GM18502 (cell line): ENCODE results near the gene LHX4.

Source experiments
- ATAC-seq: cut with Tn5 transposase; IDR thresholded peaks from one replicate; pipeline ENCODE4 v1.9.1; 2021; ENCODE audit warnings: mild to moderate bottlenecking; ENCODE audit not compliant: unreplicated experiment, poor library complexity

LHX4 gene

GRCh38 chr1:180268556-180269075, 38.6 kb downstream of the LHX4 start:
- ATAC-seq = no peak

- no peak for ATAC-seq
These were observed 39.8 kb downstream of the LHX4 start for GRCh38 chr1:180269645-180270529.

GRCh38 chr1:180270530-180271271, 40.6 kb downstream of the LHX4 start:
- ATAC-seq = no peak

- no peak for ATAC-seq
These were observed 41.5 kb downstream of the LHX4 start for GRCh38 chr1:180271272-180272255.

GRCh38 chr1:180272395-180272794, 42.3 kb downstream of the LHX4 start:
- ATAC-seq = no peak

- ATAC-seq = no peak
These were observed 43.0 kb downstream of the LHX4 start for GRCh38 chr1:180273066-180273465.

GRCh38 chr1:180274221-180274620, 44.2 kb downstream of the LHX4 start:
- ATAC-seq = no peak

GRCh38 chr1:180275726-180276125, 45.7 kb downstream of the LHX4 start:
- ATAC-seq = no peak

- ATAC-seq = no peak
These were observed 47.6 kb downstream of the LHX4 start for GRCh38 chr1:180277476-180278193.

- no peak for ATAC-seq
These were observed 48.1 kb downstream of the LHX4 start for GRCh38 chr1:180278194-180278515.

- ATAC-seq = peak; percentile 54
These were observed 48.7 kb downstream of the LHX4 start for GRCh38 chr1:180278596-180279395.

- no peak for ATAC-seq
These were observed 49.6 kb downstream of the LHX4 start for GRCh38 chr1:180279651-180280050.

- ATAC-seq = no peak
These were observed 50.6 kb downstream of the LHX4 start for GRCh38 chr1:180280617-180281016.

- ATAC-seq = no peak
These were observed 51.4 kb downstream of the LHX4 start for GRCh38 chr1:180281490-180281889.

GRCh38 chr1:180282401-180283044, 52.5 kb downstream of the LHX4 start:
- no peak for ATAC-seq

GRCh38 chr1:180283098-180283497, 53.0 kb downstream of the LHX4 start:
- no peak for ATAC-seq

GRCh38 chr1:180286417-180286816, 56.4 kb downstream of the LHX4 start:
- ATAC-seq = no peak

GRCh38 chr1:180287988-180288705, 58.1 kb downstream of the LHX4 start:
- no peak for ATAC-seq
